Ammon's horn (tissue), 1 donor: ENCODE measurements around the gene OR56A3.
"Not testable (repeated sequence)": the region's sequence is repeated elsewhere in the genome, so short reads cannot be mapped to it uniquely, and the experiment has no call there.

Experiments
- DNase-seq: peaks from one replicate; pipeline ENCODE4 v3.0.0-alpha.2; 2016; ENCODE audit warnings: low spot score

Gene OR56A3, protein sequence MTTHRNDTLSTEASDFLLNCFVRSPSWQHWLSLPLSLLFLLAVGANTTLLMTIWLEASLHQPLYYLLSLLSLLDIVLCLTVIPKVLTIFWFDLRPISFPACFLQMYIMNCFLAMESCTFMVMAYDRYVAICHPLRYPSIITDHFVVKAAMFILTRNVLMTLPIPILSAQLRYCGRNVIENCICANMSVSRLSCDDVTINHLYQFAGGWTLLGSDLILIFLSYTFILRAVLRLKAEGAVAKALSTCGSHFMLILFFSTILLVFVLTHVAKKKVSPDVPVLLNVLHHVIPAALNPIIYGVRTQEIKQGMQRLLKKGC

DNA sequence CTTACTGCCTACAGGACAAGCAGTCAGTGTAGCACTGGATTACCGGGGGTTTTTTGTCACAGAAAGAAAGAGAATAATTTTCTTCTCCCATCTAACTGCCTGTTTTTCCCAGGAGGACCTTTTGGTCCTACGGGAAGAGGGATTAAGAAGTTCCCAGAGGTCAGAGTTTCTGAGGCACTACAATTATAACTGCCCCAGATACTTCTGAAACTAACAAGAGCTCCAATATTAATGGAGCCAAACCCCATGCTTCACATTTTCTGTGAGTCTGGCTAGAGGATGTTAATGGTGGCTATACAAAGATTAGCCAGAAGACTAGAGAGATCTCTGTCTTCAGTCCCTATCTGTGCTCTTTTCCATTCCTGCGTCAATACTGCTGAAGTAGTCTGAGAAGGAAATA, at the start of gene OR56A3:
Gene OR56A3 (plus strand): TSS at position 301 of the 400 bp plus-strand sequence. CDS start 5,096 bp downstream, outside the sequence.
- no peak for DNase-seq

DNA sequence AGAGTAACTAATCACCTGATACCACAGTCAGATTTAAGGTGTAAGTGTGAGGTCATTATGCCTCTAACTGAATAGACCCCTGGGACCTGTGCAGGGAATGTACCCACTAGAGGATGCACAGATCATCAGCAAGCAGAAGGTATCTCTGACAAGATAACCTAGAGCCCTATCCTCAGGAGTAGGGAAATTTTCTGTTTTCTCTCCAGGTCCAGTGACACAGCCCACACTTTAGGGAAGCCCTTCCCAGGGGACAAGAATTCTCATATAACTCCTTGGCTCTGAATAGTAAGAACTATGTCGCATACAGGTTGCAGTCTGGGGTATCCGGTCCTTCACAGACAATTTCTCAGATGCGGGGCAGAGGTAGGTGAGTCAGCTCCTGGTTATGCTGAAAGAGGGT, 49.1 kb upstream of the OR56A3 start, which contains the start of gene OR52E5:
Gene OR52E5 (plus strand): TSS at position 301 of the 400 bp plus-strand sequence. CDS start 7,569 bp downstream, outside the sequence.
- no peak for DNase-seq

DNA sequence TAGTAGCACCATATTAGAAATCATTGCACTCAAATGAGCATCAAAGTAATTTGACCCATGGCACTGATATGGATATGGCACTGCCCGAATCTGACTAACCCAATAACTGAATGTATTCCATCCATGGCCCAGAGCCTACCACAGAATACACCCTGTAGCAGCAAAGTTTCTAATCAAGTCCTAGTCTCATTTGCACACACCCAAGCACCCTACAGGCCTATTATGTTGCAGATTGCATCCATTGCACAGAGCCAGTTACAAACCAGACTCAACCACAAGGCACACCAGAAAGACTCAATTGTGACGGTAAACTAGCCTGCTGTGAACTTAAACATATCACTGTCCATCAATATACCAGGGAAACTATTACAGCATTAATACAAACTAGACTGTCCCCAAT, 42.5 kb upstream of the OR56A3 start:
- no peak for DNase-seq

DNA sequence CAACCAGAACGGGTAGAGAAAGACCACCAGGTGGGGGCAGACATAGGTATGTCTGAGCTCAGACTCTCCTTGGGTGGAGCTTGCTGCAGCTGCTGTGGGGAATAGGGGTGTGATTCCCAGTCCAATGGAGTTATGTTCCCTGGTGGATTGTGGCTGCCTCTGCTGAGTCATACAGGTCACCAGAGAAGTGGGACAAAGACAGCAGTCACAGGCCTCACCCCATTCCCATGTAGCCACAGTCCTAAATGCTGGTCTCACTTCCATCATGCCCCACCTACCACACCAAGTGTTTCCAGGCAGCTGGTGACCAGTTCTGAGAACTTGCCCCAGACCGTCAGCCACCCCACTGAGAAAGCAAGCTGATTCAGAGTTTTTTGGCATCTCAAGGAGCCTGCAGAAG, 31.5 kb upstream of the OR56A3 start:
- no peak for DNase-seq

DNA sequence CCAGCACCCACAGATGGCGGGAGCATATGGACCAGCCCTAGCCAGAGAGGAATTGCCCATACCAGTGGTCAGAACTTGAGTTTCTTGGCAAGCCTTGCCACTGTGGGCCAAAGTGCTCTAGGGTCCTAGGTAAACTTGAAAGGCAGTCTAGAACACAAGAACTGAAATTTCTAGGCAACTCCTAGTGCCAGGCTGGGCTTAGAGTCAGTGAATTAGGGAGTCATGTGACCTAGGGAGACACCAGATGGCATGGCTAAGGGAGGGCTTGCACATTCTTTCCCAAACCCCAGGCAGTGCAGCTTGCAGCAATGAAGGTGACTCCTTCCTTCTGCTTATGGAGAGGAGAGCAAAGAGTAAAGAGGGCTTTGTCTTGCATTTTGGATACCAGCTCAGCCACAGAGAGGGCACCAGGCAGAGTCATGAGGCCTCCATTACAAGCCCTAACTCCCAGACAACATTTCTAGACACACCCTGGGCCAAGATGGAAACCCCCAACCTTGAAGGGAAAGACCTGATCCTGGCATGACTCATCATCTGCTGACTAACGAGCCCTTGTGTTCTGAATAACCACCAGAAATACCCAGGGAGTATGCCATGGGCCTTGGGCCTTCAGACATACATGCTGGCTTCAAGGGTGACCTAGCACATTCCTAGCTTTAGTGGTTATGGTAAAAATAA, 19.2 kb upstream of the OR56A3 start:
- no peak for DNase-seq

DNA sequence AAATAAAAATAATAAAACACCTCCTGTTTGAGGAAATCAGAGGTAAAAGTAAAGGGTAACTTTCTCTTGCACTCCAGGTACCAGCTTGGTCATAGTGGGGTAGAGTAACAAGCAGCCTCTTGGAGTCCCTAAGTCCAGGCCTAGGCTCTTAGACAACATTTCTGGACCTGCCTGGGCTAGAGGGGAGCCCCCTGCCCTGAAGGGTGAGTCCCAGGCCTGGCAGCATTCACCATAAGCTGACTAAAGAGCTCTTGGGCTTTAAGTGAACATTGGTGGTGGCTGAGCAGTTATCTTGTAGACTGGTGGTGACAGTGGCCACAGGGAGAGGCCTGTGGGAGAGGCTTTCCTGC, 18.6 kb upstream of the OR56A3 start:
- DNase-seq, result no peak

DNA sequence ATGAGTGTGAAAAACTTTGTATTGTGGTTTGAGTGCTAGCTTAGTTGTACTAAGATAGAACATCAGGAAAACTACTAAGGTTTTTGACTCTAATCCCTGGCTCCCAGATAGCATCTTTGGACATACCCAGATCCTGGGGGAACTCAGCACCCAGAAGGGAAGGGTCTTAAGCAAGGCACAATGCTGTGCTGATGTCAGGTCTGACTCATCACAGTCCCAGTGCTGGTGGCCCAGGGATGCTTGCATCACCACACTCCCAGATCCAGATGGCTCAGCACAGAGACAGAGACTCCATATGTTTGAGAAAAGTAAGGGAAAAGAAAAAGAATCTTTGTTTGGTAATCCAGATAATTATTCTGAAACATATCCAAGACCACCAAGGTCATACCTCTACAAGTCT, 18.3 kb upstream of the OR56A3 start:
- no peak for DNase-seq

DNA sequence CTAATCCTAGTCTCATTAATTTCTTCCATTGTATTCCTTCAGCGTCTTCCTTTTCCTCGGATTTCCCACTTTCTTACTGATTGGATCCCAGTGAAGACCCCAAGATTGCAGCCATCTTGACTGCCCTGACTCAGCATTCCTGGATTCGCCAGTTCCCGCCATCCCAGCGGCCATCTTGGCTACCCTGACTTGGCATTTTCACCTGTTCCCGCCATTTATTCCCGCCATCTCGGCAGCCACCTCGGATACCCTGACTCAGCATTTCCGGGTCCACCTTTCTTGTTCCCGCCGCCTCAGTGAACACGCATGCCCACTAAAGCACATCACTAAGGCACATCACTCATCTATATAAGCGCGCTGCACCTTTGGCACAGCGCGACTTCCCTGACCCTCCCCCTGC, 13.8 kb upstream of the OR56A3 start:
- DNase-seq, result no peak

DNA sequence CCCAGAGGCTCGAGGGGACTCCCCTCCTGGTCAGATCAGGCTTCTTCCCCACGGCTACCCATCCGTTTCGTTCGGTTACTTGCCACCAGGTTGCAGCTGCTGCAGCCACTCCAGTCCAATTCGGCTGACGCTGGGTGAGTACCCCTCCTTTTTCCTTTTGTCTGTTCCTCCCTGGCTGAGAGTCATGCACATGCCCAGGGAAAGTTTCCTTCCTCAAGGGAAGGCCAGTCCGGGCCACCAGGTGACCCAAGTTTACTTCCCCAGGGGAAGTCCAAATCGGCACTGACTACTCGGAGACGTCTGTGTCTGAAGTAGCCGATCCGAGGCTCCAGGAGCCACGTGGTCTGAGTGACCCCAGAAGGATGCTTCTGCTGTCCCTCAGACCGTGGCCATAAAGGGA, 13.2 kb upstream of the OR56A3 start:
- DNase-seq, result no peak

DNA sequence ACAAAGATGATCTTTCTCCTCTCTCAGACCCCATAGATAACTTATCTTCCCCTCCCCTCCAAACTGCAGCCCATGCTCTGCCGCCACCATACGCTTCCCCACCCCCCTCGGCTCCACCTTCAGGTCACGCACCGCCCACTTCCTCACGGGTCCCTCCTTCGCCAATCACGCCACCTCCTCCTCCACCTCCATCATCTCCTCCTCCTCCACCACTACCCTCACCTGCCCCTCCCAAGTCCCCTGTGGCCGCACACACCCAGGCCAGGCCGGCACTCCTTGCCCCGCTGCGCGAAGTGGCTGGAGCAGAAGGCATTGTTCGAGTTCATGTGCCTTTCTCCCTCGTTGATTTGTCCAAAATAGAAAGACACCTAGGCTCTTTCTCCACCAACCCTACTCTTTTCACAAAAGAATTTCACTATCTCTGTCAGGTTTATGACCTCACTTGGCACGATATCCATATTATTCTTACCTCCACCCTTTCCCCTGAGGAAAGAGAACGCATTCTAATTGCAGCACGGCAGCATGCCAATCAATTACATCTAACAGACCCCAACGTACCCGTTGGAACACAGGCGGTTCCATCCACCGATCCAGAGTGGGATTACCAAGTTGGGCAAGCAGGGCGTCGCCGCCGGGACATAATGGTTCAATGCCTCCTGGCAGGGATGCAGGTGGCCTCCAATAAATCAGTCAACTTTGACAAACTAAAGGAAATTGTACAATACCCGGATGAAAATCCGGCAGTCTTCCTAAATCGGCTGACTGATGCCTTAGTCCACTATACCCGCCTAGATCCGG, 12.3 kb upstream of the OR56A3 start:
- no peak for DNase-seq

DNA sequence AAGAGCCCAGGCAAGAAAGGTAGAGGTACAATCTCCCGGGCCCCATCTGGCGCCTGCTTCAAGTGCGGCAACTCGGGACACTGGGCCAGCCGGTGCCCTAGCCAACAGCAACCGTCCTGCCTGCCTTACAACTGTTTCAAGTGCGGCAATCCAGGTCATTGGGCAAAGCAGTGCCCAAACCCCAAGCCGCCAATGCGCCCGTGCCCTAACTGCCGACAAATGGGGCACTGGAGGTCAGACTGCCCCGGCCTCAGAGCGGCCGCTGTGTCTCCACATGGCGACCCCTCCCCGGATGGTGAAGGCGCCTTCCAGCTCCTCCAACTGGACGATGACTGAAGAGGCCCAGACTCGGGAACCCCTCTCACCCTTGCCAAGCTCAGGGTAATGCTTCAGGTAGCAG, 11.4 kb upstream of the OR56A3 start:
- DNase-seq, result no peak

DNA sequence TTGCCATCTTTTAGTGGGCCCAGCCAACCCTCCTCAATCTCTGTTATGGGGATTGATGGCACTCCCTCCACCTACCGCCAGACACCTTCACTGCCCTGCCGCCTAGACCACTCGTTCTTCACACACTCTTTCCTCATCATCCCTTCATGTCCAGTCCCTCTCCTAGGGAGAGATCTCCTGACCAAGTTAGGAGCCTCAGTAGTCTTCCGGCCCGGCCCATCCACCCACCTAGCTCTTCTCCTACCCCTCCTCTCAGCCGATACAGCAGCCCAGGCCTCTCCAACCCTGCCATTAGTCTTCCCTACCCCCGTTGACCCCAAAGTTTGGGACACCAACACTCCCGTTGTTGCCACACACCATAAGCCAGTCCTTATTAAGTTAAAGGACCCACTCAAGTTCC, 11.0 kb upstream of the OR56A3 start:
- DNase-seq, result no peak

DNA sequence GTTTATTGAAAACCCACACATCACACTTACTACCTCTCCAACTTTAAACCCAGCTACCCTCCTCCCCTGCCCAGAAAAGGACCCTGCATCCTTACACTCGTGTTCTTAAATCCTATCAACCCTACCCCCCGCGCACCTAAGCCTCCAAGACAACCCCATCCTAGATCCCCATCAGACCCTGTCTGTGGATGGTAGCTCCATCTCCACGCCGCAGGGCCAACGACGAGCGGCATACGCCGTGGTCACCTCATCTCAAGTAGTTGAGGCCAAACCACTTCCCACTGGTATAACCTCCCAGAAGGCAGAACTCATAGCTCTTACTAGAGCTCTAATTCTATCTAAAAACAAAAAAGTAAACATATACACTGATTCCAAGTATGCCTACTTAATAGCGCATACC, 9.4 kb upstream of the OR56A3 start:
- DNase-seq, result no peak

DNA sequence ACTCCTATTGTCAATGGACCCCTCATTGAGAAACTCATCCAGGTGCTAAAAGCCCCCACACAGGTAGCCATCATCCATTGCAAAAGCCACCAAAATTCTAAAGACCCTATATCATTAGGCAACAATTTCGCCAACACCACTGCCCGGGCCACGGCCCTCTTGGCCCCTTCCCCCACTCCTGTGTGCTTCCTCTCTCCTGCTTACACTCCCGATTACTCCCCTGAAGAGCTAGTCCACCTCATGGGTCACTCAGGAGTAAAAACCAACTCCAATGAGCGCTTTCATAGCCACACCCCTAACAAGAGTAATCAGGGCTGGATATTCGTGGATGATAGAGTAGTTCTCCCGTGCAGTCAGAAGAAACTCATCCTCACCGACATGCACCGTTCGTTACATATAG, 8.9 kb upstream of the OR56A3 start:
- no peak for DNase-seq

DNA sequence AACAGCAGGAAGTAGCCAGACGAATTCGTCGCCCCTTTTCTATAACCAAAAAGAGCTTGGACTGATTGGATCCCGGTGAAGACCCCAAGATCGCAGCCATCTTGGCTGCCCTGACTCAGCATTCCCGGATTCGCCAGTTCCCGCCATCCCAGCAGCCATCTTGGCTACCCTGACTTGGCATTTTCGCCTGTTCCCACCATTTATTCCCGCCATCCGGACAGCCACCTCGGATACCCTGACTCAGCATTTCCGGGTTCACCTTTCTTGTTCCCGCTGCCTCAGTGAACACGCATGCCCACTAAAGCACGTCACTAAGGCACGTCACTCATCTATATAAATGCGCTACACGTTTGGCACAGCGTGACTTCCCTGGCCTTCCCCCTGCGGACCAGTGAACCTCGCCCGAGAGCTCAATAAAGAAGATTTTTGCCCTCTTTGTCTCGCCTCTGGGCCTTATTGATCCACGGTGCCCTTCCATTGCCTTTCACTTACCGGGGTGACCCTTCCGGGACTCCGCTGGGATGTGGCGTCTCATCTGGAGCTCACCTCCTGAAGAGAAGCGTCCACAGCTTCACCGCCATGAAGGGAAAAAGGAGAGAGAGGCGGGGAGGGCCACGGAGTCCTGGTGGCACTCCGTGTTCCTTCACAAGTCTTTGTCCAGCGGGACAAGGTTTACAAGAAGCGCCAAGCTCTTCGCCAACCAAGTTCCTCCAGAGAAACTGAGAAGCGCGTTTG, 4.0 kb upstream of the OR56A3 start:
- no peak for DNase-seq

DNA sequence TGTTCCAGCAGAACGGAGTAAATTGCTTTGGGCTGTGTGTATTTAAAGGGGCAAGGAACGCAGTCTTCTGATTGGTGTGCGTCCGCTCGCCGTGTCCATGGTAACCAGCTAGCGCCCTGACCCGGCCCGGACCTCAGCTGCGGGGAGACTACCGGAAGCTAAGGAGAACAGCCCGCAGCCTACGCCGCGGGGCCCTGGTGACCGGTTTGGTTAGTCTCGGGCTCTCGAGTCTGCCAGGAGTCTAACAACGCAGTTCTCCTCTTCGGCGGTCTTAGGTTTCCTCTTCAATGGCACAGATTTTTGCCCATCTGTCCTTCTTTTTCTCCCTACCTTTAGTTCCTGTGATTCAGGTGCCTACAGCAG, 3.5 kb upstream of the OR56A3 start:
- DNase-seq, result no peak

DNA sequence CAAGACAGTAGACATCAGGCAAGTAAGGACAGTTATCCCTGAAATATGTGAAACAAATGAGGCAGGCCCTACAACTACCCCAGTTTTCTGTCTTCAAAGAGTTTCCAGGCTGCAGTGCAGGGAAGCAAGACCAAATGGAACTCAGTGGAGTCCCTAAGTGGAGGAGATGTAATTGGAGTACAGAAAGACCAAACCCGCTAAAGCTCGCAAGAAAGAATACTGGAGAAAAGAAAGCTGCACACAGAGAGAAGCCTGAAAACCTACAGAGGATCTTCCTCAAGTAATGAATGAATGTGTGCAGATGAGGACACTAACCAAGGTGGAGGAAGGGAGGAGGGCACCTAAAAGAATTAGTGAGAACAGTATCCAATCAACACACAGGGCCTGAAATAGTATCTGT, 1.3 kb upstream of the OR56A3 start:
- no peak for DNase-seq

DNA sequence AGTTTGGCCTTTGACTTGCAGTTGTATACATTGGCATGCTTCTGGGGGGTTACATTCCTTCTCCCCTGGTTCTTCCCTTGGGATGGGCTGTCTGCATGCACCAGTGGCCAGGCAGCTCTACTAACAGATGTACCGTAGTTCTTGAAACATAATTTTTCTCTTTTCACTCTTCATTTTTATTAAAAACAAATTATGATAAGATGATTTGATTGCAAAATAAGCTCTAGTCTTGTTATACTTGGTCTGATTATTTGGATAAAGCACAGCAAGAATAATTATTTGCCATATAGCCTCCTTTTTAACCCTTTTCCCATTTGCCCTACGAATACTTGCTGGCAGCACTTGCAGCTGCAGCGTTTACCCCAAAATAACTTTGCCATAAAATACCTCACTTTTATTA, 13.5 kb downstream of the OR56A3 start:
- DNase-seq, result no peak

DNA sequence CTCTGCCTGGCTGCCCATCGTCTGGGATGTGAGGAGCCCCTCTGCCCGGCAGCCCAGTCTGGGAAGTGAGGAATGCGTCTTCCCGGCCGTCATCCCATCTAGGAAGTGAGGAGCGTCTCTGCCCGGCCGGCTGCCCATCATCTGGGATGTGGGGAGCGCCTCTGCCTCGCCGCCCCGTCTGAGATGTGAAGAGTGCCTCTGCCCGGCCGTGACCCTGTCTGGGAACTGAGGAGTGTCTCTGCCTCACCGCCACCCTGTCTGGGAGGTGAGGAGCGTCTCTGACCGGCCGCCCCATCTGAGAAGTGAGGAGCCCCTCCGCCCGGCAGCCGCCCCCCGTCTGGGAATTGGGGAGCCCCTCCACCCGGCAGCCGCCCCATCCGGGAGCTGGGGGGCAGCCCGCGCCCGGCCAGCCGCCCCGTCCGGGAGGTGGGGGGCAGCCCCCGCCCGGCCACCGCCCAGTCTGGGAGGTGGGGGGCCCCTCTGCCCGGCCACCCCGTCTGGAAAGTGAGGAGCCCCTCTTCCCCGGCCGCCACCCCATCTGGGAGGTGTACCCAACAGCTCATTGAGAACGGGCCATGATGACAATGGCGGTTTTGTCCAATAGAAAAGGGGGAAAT, 18.8 kb downstream of the OR56A3 start:
- not testable (repeated sequence) for DNase-seq

DNA sequence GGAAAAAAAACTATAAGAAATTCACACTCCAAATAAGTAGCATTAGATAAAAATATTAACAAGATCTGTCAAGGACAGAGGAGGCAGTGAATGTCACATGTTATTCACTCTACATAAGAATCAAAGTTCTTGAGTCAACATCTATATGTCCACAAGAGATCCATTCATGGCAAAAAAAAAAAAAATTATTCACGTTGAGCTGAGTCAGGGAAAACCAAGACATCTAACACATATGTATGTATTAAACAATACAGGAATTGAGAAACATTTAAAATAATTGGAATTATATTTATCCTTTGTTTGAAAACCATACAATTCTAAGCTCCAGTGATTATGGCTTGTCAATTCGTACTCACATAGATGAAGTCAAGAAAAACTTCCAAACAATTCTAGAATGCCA, 24.9 kb downstream of the OR56A3 start:
- no peak for DNase-seq

DNA sequence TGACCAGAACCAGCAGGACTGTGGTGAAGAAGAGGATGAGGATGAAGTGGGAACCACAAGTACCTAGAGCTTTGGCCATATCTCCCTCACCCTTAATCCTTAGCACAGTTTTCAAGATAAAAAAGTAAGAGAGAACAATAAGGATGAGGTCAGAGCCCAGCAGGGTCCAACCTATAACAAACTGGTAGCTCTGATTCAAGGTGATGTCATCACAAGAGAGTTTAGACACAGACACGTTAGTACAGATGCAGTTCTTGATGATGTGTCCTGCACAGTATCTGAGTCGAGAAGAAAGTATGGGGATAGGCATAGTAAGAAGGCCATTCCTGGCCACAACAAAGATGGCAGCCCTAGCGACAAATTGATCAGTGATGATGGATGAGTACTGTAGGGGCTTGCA, 25.7 kb downstream of the OR56A3 start:
- DNase-seq, result no peak

DNA sequence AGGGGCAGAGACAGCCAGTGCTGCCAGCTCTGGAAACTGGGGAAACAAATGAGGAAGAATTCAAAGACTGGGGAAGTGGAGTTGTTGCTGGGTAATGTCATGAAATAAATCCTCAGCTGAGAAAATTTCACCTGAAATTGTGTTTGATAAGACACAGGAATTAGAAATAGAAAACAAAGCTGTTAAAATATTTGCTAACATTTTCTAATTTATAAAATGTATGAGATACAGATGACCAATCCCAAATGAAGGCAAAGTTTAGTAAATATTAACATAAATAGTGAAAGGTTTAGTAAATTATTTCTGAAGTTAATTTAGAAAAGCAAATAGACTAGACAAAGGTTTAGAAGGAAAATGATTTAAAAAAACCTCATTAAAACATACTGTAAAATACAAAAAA, 26.3 kb downstream of the OR56A3 start, which contains the start of gene OR56A5:
Gene OR56A5 (minus strand): TSS at position 101 of the 400 bp plus-strand sequence. CDS start 0 bp downstream, at position 101.
- DNase-seq, result no peak
